Fibroblast of the aortic adventitia (primary cell): Measurements from ENCODE around the gene ZFAND6. TPM values are rescaled to one million over a fixed set of nuclear protein-coding genes. Genes with fewer than 3 reads are reported as not detected.
A peak's percentile ranks its signal among the peaks of the same experiment; 100 is the strongest.

ENCODE experiments used
- DNase-seq: peaks from one replicate; pipeline ENCODE4 v3.0.0-alpha.2; 2010; ENCODE audit warnings: low read depth
- H3K4me3 ChIP-seq: 2 replicates; pipeline ENCODE4 v1.5.1; 2011; ENCODE audit warnings: low read depth, mild to moderate bottlenecking, control low read depth, low read length, moderate library complexity
- CTCF ChIP-seq: IDR thresholded peaks from 2 replicates; pipeline ENCODE4 v1.5.1; 2011; ENCODE audit warnings: mild to moderate bottlenecking, low read length, control low read depth, inconsistent platforms; ENCODE audit not compliant: insufficient read depth
- total RNA-seq: library from RNA; depleted of rRNA; stranded (reverse); fragments of >200 nt; gene quantifications from 2 replicates; pipeline ENCODE4 v1.2.3, GENCODE V29; 2012; ENCODE audit warnings: low replicate concordance

Gene ZFAND6
- total RNA-seq, 1 donor: 125 TPM

DNA sequence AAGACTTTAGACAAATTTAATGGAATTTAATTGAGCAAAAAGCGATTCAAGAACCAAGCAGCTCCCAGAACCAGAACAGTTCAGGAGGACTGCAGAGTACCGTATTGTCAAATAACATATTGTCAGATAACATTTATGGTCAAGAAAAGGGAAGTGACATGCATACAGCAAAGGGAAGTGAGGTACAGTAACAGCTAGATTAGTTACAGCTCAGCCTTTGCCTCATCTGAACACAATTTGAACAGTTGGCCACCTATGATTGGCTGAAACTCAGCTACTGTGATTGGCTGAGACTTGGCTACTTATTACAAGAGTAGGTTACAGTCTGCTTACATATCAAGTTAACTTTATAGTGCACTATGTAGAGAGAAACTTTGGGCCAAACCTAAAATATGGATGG lies 21.9 kb downstream of the ZFAND6 start:
- H3K4me3 ChIP-seq: no peak overlapping the region
- no peak for DNase-seq
- no peak for TF ChIP-seq CTCF

DNA sequence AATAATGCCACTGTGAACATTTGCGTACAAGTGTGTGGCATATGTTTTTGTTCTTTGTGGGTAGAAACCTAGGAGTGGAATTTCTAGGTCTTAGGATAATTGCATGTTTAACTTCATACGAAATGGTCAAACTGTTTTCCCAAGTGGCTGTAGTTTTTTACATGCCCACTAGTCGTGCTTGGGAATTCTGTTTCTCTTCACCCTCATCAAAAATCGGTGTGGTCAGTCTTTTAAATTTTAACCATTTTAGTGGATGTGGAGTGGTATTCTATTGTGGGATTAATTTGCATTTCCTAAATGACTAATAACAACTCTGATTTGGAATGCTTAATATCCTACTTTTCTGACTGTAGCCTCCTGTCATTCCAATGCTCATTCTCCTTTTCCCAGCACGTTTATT lies 27.6 kb downstream of the ZFAND6 start:
- peak; percentile 40 for TF ChIP-seq CTCF
- no peak overlapping the region for H3K4me3 ChIP-seq
- no peak for DNase-seq

- TF ChIP-seq CTCF: no peak
- H3K4me3 ChIP-seq: no peak overlapping the region
- no peak for DNase-seq
These were observed 30.6 kb downstream of the ZFAND6 start for GRCh38 chr15:80090041-80090440.

- no peak overlapping the region for H3K4me3 ChIP-seq
- no peak for DNase-seq
- peak; percentile 53 for TF ChIP-seq CTCF
These were observed 31.5 kb downstream of the ZFAND6 start for GRCh38 chr15:80090879-80091503.

GRCh38 chr15:80093854-80094418 lies 34.5 kb downstream of the ZFAND6 start:
- TF ChIP-seq CTCF: no peak
- H3K4me3 ChIP-seq: no peak overlapping the region
- peak; percentile 73 for DNase-seq

GRCh38 chr15:80095511-80095910 lies 36.0 kb downstream of the ZFAND6 start:
- DNase-seq: no peak
- no peak for TF ChIP-seq CTCF
- H3K4me3 ChIP-seq: no peak overlapping the region

DNA sequence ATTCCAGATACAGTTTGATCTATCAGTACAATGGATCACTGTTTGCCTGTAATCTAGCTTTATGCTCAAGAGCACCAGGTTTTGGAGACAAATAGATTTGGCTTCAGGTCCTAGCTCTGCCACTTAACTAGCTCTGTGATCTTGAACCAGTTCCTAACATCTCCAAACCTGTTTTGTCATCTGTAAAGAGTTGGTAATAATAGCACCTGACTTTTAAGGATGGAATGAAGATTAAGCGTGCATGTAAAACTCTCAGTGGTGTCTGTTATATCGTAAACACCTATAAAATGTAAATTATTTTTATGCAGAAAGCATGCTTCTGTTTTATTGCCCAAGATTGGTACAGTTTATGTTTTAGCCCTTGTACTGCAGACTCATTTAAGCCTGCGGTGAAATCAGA lies 36.5 kb downstream of the ZFAND6 start:
- DNase-seq: no peak
- no peak for TF ChIP-seq CTCF
- H3K4me3 ChIP-seq: no peak overlapping the region
